GM21515 (cell line): Measurements from ENCODE around the gene RGP1.

ENCODE experiments used
- ATAC-seq: cut with Tn5 transposase; IDR thresholded peaks from one replicate; pipeline ENCODE4 v1.9.1; 2021; ENCODE audit not compliant: unreplicated experiment

RGP1 gene

GRCh38 chr9:35798658-35799374 lies 49.7 kb downstream of the RGP1 start:
- no peak for ATAC-seq

GRCh38 chr9:35800530-35800929 lies 51.4 kb downstream of the RGP1 start:
- no peak for ATAC-seq

GRCh38 chr9:35801328-35802128 lies 52.4 kb downstream of the RGP1 start:
- no peak for ATAC-seq

GRCh38 chr9:35806101-35806500 lies 57.0 kb downstream of the RGP1 start:
- ATAC-seq = no peak
